Measurements from ENCODE around the gene NPAS2. TPM values are rescaled to one million over a fixed set of nuclear protein-coding genes. Genes with fewer than 3 reads are reported as not detected.

The NPAS2 gene
- total RNA-seq, 2 donors from 2014 or later: 33.9 to 38.3 TPM

DNA sequence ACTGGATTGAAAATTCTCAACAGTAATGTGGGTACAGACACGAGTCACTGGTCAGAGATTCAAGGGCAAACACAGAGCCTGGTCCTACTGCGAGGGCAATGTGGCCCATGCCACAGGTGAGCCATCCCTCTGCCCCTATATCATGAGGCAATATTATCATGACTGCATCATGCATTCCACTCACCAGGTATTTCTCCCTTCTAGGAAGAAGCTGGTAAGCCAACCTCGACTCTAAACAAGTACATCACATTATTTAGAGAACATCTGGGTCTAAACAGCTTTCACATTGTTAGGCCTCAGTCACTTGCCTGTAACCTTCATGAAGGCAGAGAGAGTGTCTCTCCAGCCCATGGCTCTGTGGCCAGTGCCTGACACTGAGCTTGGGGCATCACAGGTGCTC, 167.6 kb downstream of the NPAS2 start:
- Histone ChIP-seq H3K27me3 (no peaks in the 10 kb centered on the region), H3K4me1 (no peaks in the 10 kb centered on the region), H3K4me3 (no peak overlapping the region), H3K9ac (ENCODE audit: low read depth in 2 of 2, low read length in 2 of 2) (no peak overlapping the region), H3K36me3 (no peaks in the 10 kb centered on the region), H3K27ac (no peak overlapping the region), H3K9me3 (no peaks in the 10 kb centered on the region)
- DNase-seq: no peak
- intact Hi-C loops (cut with DNase I): no loop called here
- TF ChIP-seq, protein P1, sequence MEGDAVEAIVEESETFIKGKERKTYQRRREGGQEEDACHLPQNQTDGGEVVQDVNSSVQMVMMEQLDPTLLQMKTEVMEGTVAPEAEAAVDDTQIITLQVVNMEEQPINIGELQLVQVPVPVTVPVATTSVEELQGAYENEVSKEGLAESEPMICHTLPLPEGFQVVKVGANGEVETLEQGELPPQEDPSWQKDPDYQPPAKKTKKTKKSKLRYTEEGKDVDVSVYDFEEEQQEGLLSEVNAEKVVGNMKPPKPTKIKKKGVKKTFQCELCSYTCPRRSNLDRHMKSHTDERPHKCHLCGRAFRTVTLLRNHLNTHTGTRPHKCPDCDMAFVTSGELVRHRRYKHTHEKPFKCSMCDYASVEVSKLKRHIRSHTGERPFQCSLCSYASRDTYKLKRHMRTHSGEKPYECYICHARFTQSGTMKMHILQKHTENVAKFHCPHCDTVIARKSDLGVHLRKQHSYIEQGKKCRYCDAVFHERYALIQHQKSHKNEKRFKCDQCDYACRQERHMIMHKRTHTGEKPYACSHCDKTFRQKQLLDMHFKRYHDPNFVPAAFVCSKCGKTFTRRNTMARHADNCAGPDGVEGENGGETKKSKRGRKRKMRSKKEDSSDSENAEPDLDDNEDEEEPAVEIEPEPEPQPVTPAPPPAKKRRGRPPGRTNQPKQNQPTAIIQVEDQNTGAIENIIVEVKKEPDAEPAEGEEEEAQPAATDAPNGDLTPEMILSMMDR (IDR thresholded peaks at IDR 0.05): no peak

DNA sequence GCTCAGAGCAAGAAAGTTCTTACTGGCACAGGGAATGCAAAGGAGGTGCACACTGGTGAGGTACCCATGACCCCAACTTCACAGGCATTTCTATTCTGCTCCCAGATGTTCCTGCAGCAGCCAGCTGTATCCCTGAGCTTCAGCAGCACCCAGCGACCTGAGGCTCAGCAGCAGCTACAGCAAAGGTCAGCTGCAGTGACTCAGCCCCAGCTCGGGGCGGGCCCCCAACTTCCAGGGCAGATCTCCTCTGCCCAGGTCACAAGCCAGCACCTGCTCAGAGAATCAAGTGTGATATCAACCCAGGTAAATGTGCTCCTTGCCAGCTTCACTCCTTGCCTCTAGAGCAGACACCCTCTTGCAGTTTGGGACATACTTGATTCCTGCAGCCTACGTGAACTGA, 168.0 kb downstream of the NPAS2 start:
- intact Hi-C loops (cut with DNase I): no loop called here
- H3K9ac ChIP-seq (ENCODE audit: low read depth in 2 of 2, low read length in 2 of 2): no peak overlapping the region
- H3K36me3 ChIP-seq: no peaks in the 10 kb centered on the region
- no peaks in the 10 kb centered on the region for H3K27me3 ChIP-seq
- TF ChIP-seq, protein P1 (IDR thresholded peaks at IDR 0.05): no peak
- H3K27ac ChIP-seq: no peak overlapping the region
- H3K9me3 ChIP-seq: no peaks in the 10 kb centered on the region
- no peak overlapping the region for H3K4me3 ChIP-seq
- no peak for DNase-seq
- H3K4me1 ChIP-seq: no peaks in the 10 kb centered on the region

DNA sequence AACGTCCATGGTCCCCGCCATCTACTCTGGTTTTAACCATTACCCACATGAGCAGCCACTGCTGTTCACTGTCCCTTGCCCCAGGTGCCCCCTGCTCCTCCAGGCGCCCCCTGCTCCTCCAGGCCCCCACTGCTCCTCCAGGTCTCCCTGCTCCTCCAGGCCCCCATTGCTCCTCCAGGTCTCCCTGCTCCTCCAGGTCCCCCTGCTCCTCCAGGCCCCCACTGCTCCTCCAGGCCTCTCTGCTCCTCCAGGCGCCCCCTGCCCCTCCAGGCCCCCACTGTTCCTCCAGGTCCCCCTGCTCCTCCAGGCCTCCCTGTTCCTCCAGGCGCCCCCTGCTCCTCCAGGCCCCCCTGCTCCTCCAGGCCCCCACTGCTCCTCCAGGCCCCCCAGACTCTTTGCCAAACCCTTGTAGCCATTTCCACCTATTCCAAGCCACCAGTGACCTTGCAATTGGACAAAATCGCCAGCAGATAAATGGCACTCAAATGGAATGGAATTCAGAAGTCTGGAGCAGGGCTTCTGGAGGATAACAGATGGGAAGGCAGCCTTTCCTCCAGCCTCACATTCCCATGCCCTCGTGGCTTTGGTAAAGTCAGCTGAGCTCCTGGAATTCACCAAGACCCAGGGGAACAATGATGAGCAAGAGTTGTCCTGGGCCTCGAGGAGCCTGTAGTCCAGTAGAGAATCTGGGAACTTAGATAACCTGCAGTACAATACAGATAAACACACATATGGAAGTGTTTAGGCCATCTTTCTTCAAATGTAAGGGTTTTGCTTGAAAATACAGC, 168.9 kb downstream of the NPAS2 start:
- H3K9me3 ChIP-seq: no peaks in the 10 kb centered on the region
- H3K4me1 ChIP-seq: no peaks in the 10 kb centered on the region
- H3K9ac ChIP-seq (ENCODE audit: low read depth in 2 of 2, low read length in 2 of 2): no peak overlapping the region
- no peak overlapping the region for H3K27ac ChIP-seq
- TF ChIP-seq, protein P1 (IDR thresholded peaks at IDR 0.05): no peak
- no peaks in the 10 kb centered on the region for H3K27me3 ChIP-seq
- no peak overlapping the region for H3K4me3 ChIP-seq
- no peaks in the 10 kb centered on the region for H3K36me3 ChIP-seq
- no peak for DNase-seq
- intact Hi-C loops (cut with DNase I): no loop called here

DNA sequence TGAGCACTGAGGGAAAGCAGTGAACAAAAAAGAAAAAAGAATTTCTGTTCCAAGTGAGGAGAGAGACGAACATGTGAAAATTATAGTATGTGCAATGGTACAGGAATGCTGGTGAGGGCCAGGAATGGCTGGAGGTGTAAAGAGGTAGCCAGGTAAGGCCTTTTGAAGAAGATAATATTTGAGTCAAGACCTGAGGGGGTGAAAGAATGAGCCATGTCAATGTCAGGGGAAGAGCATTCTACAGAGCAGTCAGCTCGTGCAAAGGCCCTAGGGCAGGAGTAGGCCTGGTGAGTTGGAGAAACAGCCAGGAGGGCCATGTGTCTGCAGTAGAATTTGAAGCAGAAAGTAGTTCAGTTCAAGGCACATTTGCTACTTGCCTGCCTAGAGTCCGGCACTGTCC, 169.7 kb downstream of the NPAS2 start:
- no peak overlapping the region for H3K9ac ChIP-seq (ENCODE audit: low read depth in 2 of 2, low read length in 2 of 2)
- H3K27me3 ChIP-seq: no peaks in the 10 kb centered on the region
- TF ChIP-seq, protein P1 (IDR thresholded peaks at IDR 0.05): no peak
- H3K9me3 ChIP-seq: no peaks in the 10 kb centered on the region
- no peak for DNase-seq
- intact Hi-C loops (cut with DNase I): no loop called here
- H3K4me3 ChIP-seq: no peak overlapping the region
- H3K27ac ChIP-seq: no peak overlapping the region
- no peaks in the 10 kb centered on the region for H3K4me1 ChIP-seq
- H3K36me3 ChIP-seq: no peaks in the 10 kb centered on the region

DNA sequence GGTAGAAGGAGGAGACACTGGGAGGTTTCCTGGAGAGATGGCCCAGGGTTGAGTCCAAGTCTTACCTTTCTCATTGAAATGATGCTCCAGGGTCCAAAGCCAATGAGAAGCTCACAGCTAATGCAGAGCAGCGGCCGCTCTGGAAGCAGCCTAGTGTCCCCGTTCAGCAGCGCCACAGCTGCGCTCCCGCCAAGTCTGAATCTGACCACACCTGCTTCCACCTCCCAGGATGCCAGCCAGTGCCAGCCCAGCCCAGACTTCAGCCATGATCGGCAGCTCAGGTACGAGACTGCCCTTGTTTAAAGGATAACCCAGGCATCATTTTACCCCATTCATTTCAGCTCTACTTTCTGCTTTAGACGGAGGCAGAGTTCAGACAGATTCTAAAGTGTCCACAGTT, 170.2 kb downstream of the NPAS2 start:
- Histone ChIP-seq H3K36me3 (no peaks in the 10 kb centered on the region), H3K4me1 (no peaks in the 10 kb centered on the region), H3K27ac (no peak overlapping the region), H3K4me3 (no peak overlapping the region), H3K27me3 (no peaks in the 10 kb centered on the region), H3K9ac (ENCODE audit: low read depth in 2 of 2, low read length in 2 of 2) (no peak overlapping the region), H3K9me3 (no peaks in the 10 kb centered on the region)
- intact Hi-C loops (cut with DNase I): no loop called here
- TF ChIP-seq, protein P1 (IDR thresholded peaks at IDR 0.05): no peak
- DNase-seq: no peak
